ENCODE measurements around the gene ZMYND15. TPM values are rescaled to one million over a fixed set of nuclear protein-coding genes. Genes with fewer than 3 reads are reported as not detected.

ZMYND15 gene
- total RNA-seq, 1 donor from 2014 or later, result 0.07 TPM

DNA sequence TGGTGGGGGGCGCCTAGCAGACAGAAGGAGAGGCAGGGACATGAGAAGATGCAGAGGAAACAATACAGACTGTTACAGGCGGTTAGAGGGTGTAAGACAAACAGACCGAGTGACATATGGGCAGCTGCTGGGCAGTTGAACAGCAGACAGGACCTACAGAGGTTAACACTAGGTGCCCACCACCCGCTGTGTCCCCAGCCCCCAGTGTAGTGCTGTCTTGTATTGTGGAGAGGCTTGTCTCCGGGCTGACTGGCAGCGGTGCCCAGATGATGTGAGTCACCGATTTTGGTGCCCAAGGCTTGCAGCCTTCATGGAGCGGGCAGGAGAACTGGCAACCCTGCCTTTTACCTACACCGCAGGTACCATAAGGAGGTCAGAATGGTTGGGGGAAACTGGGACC lies 2.5 kb downstream of the ZMYND15 start:
- DNase-seq (ENCODE audit: low read depth, low spot score), result no peak

GRCh38 chr17:4742629-4743028 lies 3.0 kb downstream of the ZMYND15 start:
- no peak for DNase-seq (ENCODE audit: low read depth, low spot score)

DNA sequence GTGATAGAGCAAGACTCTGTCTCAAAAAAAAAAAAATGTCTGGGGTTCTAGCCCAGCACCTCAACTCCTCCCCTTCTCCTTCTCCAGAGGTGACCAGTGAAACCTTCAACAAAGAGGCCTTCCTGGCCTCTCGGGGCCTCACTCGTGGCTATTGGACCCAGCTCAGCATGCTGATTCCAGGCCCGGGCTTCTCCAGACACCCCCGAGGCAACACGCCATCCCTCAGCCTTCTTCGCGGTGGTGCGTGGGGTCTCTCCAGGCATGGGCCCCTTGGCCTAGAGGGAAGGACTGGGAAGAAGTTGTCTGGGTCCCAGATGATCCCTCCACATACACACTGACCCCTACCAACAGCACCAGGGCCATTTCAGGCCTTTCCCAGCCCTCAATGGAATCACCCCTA lies 3.6 kb downstream of the ZMYND15 start:
- DNase-seq (ENCODE audit: low read depth, low spot score), result no peak

GRCh38 chr17:4743898-4744297 lies 4.3 kb downstream of the ZMYND15 start:
- no peak for DNase-seq (ENCODE audit: low read depth, low spot score)

- DNase-seq (ENCODE audit: low read depth, low spot score), result no peak
Measured at GRCh38 chr17:4744999-4745969, 5.7 kb downstream of the ZMYND15 start.

DNA sequence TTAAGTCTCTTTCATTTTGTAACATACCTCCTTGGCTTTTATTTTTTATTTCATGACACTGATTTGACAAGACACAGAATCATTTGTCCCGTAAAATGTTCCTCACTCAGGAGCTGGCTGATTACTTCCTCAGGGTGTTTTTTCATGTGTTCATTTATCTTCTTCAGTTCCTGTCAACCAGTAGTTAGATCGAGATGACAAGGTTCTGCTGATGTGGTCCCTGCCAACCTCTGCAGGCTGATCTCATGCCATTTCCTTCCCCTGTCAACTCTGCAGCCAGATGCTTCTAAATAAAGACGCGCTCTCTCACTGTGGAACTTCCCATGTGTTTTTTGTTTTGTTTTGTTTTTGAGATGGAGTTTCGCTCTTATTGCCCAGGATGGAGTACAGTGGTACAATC lies 8.2 kb downstream of the ZMYND15 start:
- DNase-seq (ENCODE audit: low read depth, low spot score), result no peak

DNA sequence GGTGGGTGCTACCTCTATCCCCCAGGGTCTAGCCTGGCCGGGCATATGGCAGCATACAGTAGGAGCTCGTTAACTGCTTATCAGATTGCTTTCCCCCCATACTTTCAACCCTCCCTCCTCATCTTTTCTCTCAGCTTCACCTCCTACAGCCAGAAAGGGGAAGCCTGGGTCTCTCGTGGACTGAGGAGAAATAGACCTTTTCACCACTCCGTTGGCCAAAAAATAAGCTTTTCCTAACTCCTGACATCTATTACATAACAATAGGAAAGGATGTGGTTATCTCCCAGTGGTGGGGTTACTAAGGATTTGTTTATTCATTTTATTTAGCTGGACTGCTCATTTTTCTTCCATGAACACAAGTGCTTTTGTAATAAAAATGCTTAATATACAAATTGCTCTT lies 9.1 kb downstream of the ZMYND15 start:
- no peak for DNase-seq (ENCODE audit: low read depth, low spot score)

DNA sequence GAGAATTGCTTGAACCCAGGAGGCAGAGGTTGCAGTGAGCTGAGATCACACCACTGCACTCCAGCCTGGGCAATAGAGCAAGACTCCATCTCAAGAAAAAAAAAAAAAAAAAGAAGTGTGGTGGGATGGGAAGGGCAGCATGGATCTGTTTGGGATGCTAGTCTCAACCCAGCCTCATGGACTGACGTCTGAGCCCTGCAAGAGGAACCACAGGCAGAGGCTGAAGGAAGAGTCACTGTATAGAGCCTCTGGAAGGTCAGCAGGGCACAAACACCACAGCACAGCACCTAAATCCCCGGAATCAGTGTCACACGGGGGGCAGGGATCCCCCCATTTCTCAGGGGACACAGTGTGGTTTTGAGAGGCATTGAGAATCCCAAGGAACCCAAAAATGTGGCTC lies 11.0 kb downstream of the ZMYND15 start:
- DNase-seq (ENCODE audit: low read depth, low spot score), result no peak

GRCh38 chr17:4751932-4752331 lies 12.3 kb downstream of the ZMYND15 start:
- DNase-seq (ENCODE audit: low read depth, low spot score), result no peak

GRCh38 chr17:4753392-4753791 lies 13.8 kb downstream of the ZMYND15 start:
- DNase-seq (ENCODE audit: low read depth, low spot score), result no peak

- DNase-seq (ENCODE audit: low read depth, low spot score), result no peak
Measured at GRCh38 chr17:4759776-4760236, 20.2 kb downstream of the ZMYND15 start.

GRCh38 chr17:4764595-4764994 lies 25.0 kb downstream of the ZMYND15 start:
- no peak for DNase-seq (ENCODE audit: low read depth, low spot score)

DNA sequence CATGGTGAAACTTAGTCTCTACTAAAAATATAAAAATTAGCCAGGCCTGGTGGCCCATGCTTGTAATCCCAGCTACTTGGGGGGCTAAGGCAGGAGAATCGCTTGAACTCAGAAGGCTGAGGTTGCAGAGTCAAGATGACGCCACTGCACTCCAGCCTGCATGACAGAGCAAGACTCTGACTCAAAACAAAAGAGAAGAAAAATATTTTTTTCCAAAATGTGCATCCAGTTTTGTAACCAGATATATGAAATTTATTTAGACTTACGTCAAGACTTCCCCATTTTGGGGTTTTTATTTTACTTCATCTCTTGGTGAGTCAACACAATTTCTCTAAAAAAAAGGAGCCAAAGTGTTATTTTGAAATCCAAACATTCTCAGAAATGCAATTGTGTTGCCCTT lies 26.6 kb downstream of the ZMYND15 start:
- DNase-seq (ENCODE audit: low read depth, low spot score), result no peak

- no peak for DNase-seq (ENCODE audit: low read depth, low spot score)
Measured at GRCh38 chr17:4766723-4767122, 27.1 kb downstream of the ZMYND15 start.

- no peak for DNase-seq (ENCODE audit: low read depth, low spot score)
Measured at GRCh38 chr17:4768298-4768697, 28.7 kb downstream of the ZMYND15 start.

GRCh38 chr17:4769628-4770027 lies 30.0 kb downstream of the ZMYND15 start:
- no peak for DNase-seq (ENCODE audit: low read depth, low spot score)

DNA sequence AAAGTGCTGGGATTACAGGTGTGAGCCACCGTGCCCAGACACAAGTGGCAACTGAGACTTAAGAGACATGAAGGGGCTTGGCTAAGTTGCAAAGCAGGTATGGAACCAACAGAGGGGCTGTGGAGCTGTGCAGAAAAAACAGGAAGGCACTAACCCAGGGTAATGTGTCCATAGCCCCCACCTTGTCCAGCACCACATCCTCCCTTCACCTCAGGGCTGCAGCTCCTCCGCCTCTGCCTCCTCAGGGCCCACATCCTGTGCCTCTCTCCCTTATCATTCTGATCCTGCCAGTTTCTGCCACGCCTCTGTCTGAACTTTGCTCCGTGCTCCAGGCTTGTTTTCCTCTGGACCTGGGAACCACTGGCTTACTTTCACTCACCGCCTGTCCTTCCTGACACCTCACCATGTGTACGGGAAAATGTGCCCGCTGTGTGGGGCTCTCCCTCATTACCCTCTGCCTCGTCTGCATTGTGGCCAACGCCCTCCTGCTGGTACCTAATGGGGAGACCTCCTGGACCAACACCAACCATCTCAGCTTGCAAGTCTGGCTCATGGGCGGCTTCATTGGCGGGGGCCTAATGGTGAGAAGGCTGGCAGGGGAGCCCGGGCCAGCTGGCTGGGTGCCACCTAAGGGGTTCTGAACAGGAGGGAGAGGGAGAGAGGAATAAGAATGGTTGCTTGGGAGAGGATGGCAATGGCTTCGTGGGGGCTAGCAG lies 32.0 kb downstream of the ZMYND15 start, which contains the start of gene TM4SF5:
TM4SF5 (plus strand) TSS at position 368 of the 716 bp plus-strand sequence; CDS start at position 405, 37 bp downstream.
- DNase-seq (ENCODE audit: low read depth, low spot score), result no peak

- no peak for DNase-seq (ENCODE audit: low read depth, low spot score)
Measured at GRCh38 chr17:4772235-4772613, 32.6 kb downstream of the ZMYND15 start.

GRCh38 chr17:4777969-4778760 lies 38.5 kb downstream of the ZMYND15 start:
- DNase-seq (ENCODE audit: low read depth, low spot score), result no peak

GRCh38 chr17:4780325-4780955 lies 40.8 kb downstream of the ZMYND15 start:
- DNase-seq (ENCODE audit: low read depth, low spot score), result no peak

DNA sequence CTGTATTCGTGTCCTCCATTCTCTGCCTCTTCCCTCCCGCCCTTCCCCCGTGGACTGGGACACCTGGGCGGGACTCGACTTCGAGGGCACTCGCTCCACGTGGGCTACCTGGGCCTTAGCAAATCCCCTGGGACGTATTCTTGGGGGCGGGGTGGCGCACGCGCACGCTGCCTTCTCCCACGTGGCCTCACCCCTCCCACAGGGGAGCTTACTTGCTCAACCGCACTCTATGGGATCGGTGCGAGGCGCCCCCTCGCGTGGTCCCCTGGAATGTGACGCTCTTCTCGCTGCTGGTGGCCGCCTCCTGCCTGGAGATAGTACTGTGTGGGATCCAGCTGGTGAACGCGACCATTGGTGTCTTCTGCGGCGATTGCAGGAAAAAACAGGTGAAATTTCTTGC lies 43.0 kb downstream of the ZMYND15 start:
- no peak for DNase-seq (ENCODE audit: low read depth, low spot score)

Measured in pulmonary artery endothelial cell (primary cell).